HepG2 (cell line): ENCODE results near the gene PHACTR1. TPM values are rescaled to one million over a fixed set of nuclear protein-coding genes. Genes with fewer than 3 reads are reported as not detected.
A peak's percentile ranks its signal among the peaks of the same experiment; 100 is the strongest.

Source experiments
- ARNT ChIP-seq: fragments of 450-650 bp; IDR thresholded peaks from 2 replicates; pipeline ENCODE4 v1.6.1; 2017
- ATAD3A ChIP-seq: sonication (generic); formaldehyde crosslinking; IDR thresholded peaks from 2 replicates; pipeline ENCODE4 v1.4.0; 2020; ENCODE audit warnings: missing genetic modification reagents
- BORCS8-MEF2B ChIP-seq: sonication (generic); formaldehyde crosslinking; IDR thresholded peaks from 2 replicates; pipeline ENCODE4 v1.8.0; 2022; ENCODE audit warnings: mild to moderate bottlenecking, missing genetic modification reagents
- CEBPG ChIP-seq: IDR thresholded peaks from 2 replicates; pipeline ENCODE4 v1.6.1; 2016
- E2F5 ChIP-seq: sonication (generic); formaldehyde crosslinking; conservative IDR thresholded peaks from 2 replicates; pipeline ENCODE4 v1.4.0; 2020; ENCODE audit warnings: missing genetic modification reagents
- EEA1 ChIP-seq: sonication (generic); formaldehyde crosslinking; IDR thresholded peaks from 2 replicates; pipeline ENCODE4 v1.5.1; 2020; ENCODE audit warnings: mild to moderate bottlenecking, missing genetic modification reagents, borderline replicate concordance
- ELF3 ChIP-seq: IDR thresholded peaks from 2 replicates; pipeline ENCODE4 v1.6.1; 2016; ENCODE audit warnings: missing genetic modification reagents, missing compliant biosample characterization
- ETV5 ChIP-seq: IDR thresholded peaks from 2 replicates; pipeline ENCODE4 v1.6.1; 2018; ENCODE audit warnings: missing biosample characterization, missing genetic modification reagents, inconsistent platforms, borderline replicate concordance
- KMT2A ChIP-seq: sonication (generic); formaldehyde crosslinking; IDR thresholded peaks from 2 replicates; pipeline ENCODE4 v1.4.0; 2020; ENCODE audit warnings: missing genetic modification reagents
- MTF1 ChIP-seq: sonication (generic); formaldehyde crosslinking; IDR thresholded peaks from 2 replicates; pipeline ENCODE4 v1.5.0; 2020; ENCODE audit warnings: missing genetic modification reagents
- PRMT3 ChIP-seq: sonication (generic); formaldehyde crosslinking; IDR thresholded peaks from 2 replicates; pipeline ENCODE4 v1.8.1; 2022; ENCODE audit warnings: low read depth, mild to moderate bottlenecking, moderate library complexity, missing genetic modification reagents, borderline replicate concordance
- SIN3B ChIP-seq: fragments of 150-350 bp; IDR thresholded peaks from 2 replicates; pipeline ENCODE4 v1.6.1; 2014; ENCODE audit warnings: low read length
- SOX6 ChIP-seq, 2 experiments: fragments of 450-650 bp in 1 of 2; sonication (generic) in 1 of 2; formaldehyde crosslinking in 1 of 2; IDR thresholded peaks; 2 replicates each; pipeline versions ENCODE4 v1.4.0 to v1.6.1; 2017 to 2020; ENCODE audit warnings: antibody characterized with exemption in 1 of 2, mild to moderate bottlenecking in 1 of 2, missing genetic modification reagents in 1 of 2
- SRF ChIP-seq: IDR thresholded peaks from 2 replicates; pipeline ENCODE4 v1.6.1; 2011; ENCODE audit warnings: mild to moderate bottlenecking, low read depth, low read length, moderate library complexity
- TBX2 ChIP-seq: sonication (generic); formaldehyde crosslinking; IDR thresholded peaks from 2 replicates; pipeline ENCODE4 v1.5.0; 2020; ENCODE audit warnings: missing genetic modification reagents, mild to moderate bottlenecking, borderline replicate concordance
- TEAD2 ChIP-seq: sonication (generic); formaldehyde crosslinking; IDR thresholded peaks from 2 replicates; pipeline ENCODE4 v1.9.0; 2021; ENCODE audit warnings: missing genetic modification reagents
- THRA ChIP-seq: sonication (generic); formaldehyde crosslinking; IDR thresholded peaks from 2 replicates; pipeline ENCODE4 v1.4.0; 2020; ENCODE audit warnings: missing genetic modification reagents, borderline replicate concordance
- U2AF1 ChIP-seq: fragments of 200-400 bp; formaldehyde crosslinking; optimal IDR thresholded peaks from 2 replicates; pipeline ENCODE3; 2017; ENCODE audit warnings: mild to moderate bottlenecking, low read depth, low read length
- ZNF143 ChIP-seq: sonication (generic); formaldehyde crosslinking; IDR thresholded peaks from 2 replicates; pipeline ENCODE4 v1.4.0; 2020; ENCODE audit warnings: missing genetic modification reagents
- ZNF329 ChIP-seq: sonication (generic); formaldehyde crosslinking; IDR thresholded peaks from 2 replicates; pipeline ENCODE4 v1.9.0; 2021; ENCODE audit warnings: low read depth, mild to moderate bottlenecking, missing genetic modification reagents
- ZNF567 ChIP-seq: sonication (generic); formaldehyde crosslinking; IDR thresholded peaks from 2 replicates; pipeline ENCODE4 v1.8.1; 2023; ENCODE audit warnings: mild to moderate bottlenecking, missing genetic modification reagents, borderline replicate concordance
- ZNF782 ChIP-seq: sonication (generic); formaldehyde crosslinking; IDR thresholded peaks from 2 replicates; pipeline ENCODE4 v1.4.0; 2020; ENCODE audit warnings: missing genetic modification reagents, mild to moderate bottlenecking, borderline replicate concordance
- ZNF841 ChIP-seq: sonication (generic); formaldehyde crosslinking; IDR thresholded peaks from 2 replicates; pipeline ENCODE4 v1.8.1; 2023; ENCODE audit warnings: missing genetic modification reagents, borderline replicate concordance
- polyA plus RNA-seq, 8 experiments: library from polyadenylated mRNA; depleted of rRNA in 3 of 8; stranded (reverse) in 7 of 8; unstranded in 1 of 8; fragments of >200 nt; fragmentation: Illumina TruSeq in 4 of 8; extraction: Trizol in 4 of 8; gene quantifications; 2 replicates each; pipeline versions ENCODE4 v1.2.1 to v1.2.3, GENCODE V29; 2011 to 2016; ENCODE audit warnings: low read depth in 4 of 8, missing spikeins in 1 of 8, mixed read lengths in 1 of 8; ENCODE audit not compliant: insufficient read depth in 1 of 8
- total RNA-seq, 5 experiments: library from RNA; depleted of rRNA; stranded (reverse); fragments of >200 nt; fragmentation: Illumina TruSeq; extraction: Trizol; gene quantifications; 2 replicates each; pipeline ENCODE4 v1.2.3, GENCODE V29; 2016; ENCODE audit warnings: low read depth in 1 of 5
- TF ChIP-seq, protein P1 (sequence below): IDR thresholded peaks from 2 replicates; pipeline ENCODE4 v1.4.0; 2020; ENCODE audit warnings: mild to moderate bottlenecking, missing genetic modification reagents

The PHACTR1 gene
- total and polyA plus RNA-seq, 2 of the 13 experiments (the other 11 are each of a cell fraction or from before 2014, with no cell fraction given) = 0.09 TPM; not detected in 1

- TF ChIP-seq MTF1 = no peak
- TF ChIP-seq PRMT3 (CRISPR knock-in tag) = no peak
- TF ChIP-seq TBX2 (CRISPR knock-in tag) = no peak
- TF ChIP-seq ZNF143 = no peak
- TF ChIP-seq ARNT = no peak
- TF ChIP-seq SOX6 (IDR thresholded peaks at IDR 0.05) = no peak
- TF ChIP-seq SOX6 (CRISPR knock-in tag; IDR thresholded peaks at IDR 0.05) = peak; percentile 58
- TF ChIP-seq SIN3B = no peak
- TF ChIP-seq BORCS8-MEF2B (CRISPR knock-in tag) = no peak
- no peak for TF ChIP-seq ATAD3A
- TF ChIP-seq ZNF567 (CRISPR knock-in tag) = no peak
- TF ChIP-seq ZNF782 (CRISPR knock-in tag) = no peak
- TF ChIP-seq ETV5 = peak; percentile 30; the same call in 1 of the 2 replicates
- TF ChIP-seq E2F5 (CRISPR knock-in tag) = no peak
- no peak for TF ChIP-seq ELF3
- no peak for TF ChIP-seq EEA1 (CRISPR knock-in tag)
- no peak for TF ChIP-seq TEAD2 (CRISPR knock-in tag)
- peak; percentile 34 for TF ChIP-seq CEBPG
- no peak for TF ChIP-seq ZNF841 (CRISPR knock-in tag)
- TF ChIP-seq U2AF1 = no peak
- no peak for TF ChIP-seq SRF
- no peak for TF ChIP-seq ZNF329
- TF ChIP-seq, protein P1, sequence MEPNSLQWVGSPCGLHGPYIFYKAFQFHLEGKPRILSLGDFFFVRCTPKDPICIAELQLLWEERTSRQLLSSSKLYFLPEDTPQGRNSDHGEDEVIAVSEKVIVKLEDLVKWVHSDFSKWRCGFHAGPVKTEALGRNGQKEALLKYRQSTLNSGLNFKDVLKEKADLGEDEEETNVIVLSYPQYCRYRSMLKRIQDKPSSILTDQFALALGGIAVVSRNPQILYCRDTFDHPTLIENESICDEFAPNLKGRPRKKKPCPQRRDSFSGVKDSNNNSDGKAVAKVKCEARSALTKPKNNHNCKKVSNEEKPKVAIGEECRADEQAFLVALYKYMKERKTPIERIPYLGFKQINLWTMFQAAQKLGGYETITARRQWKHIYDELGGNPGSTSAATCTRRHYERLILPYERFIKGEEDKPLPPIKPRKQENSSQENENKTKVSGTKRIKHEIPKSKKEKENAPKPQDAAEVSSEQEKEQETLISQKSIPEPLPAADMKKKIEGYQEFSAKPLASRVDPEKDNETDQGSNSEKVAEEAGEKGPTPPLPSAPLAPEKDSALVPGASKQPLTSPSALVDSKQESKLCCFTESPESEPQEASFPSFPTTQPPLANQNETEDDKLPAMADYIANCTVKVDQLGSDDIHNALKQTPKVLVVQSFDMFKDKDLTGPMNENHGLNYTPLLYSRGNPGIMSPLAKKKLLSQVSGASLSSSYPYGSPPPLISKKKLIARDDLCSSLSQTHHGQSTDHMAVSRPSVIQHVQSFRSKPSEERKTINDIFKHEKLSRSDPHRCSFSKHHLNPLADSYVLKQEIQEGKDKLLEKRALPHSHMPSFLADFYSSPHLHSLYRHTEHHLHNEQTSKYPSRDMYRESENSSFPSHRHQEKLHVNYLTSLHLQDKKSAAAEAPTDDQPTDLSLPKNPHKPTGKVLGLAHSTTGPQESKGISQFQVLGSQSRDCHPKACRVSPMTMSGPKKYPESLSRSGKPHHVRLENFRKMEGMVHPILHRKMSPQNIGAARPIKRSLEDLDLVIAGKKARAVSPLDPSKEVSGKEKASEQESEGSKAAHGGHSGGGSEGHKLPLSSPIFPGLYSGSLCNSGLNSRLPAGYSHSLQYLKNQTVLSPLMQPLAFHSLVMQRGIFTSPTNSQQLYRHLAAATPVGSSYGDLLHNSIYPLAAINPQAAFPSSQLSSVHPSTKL (CRISPR knock-in tag) = peak; percentile 52
- TF ChIP-seq KMT2A = no peak
- TF ChIP-seq THRA (CRISPR knock-in tag) = no peak
These were observed 486.6 kb downstream of the PHACTR1 start (continued) for GRCh38 chr6:13203145-13203544.
